GM12892 (cell line): ENCODE data around the gene FLT3LG.

Experiments used
- POLR2A ChIP-seq: IDR thresholded peaks from 2 replicates; pipeline ENCODE4 v1.6.1; 2011; ENCODE audit warnings: low read depth, low read length, control low read depth
- POLR2AphosphoS5 ChIP-seq: IDR thresholded peaks from 2 replicates; pipeline ENCODE4 v1.6.1; 2011; ENCODE audit warnings: low read depth, low read length, control low read depth
- TAF1 ChIP-seq: IDR thresholded peaks from 2 replicates; pipeline ENCODE4 v1.6.1; 2011; ENCODE audit warnings: low read depth, mild to moderate bottlenecking, control low read depth, low read length, borderline replicate concordance

DNA sequence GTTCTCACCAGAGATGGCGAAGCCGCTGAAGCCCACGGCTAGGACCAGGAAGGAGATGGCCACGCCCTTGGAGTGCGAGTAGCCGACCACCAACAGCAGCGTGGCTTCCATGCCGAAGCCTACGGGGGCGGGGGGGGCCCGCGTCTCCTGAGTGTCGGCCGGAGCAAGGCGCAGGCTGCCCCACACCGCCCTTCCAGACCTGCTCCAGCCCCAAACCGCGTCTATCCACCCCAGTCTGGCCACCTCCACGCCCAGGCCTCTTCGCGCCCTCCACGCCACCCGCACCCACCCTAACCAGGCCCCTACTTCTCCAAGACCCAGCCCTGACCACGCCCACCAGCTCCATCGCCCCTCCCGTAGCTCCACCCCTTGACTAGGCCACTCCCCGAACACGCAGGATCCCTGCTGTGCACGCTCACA, 42.7 kb upstream of the FLT3LG start:
- no peak for TF ChIP-seq POLR2AphosphoS5
- no peak for TF ChIP-seq POLR2A
- TF ChIP-seq TAF1 = no peak
